ENCODE results near the gene APAF1. TPM values are rescaled to one million over a fixed set of nuclear protein-coding genes. Genes with fewer than 3 reads are reported as not detected.

The APAF1 gene
- total and polyA plus RNA-seq, 8 donors = 2.7 to 14.0 (median 5.7) TPM

- TF ChIP-seq CTCF (IDR thresholded peaks at IDR 0.05) = no peak
- H3K9me3 ChIP-seq = no peaks in the 10 kb centered on the region
- intact Hi-C loops (cut with DNase I) = no loop called here
- peaks cover 0 to 6% (median 4%) of the 10 kb centered on the region in 3 donors for H3K36me3 ChIP-seq
- no peak overlapping the region for H3K4me3 ChIP-seq
- DNase-seq = no peak
- H3K27me3 ChIP-seq = no peaks in the 10 kb centered on the region
- H3K27ac ChIP-seq = no peak overlapping the region
- no peak for ATAC-seq
- H3K4me1 ChIP-seq = no peaks in the 10 kb centered on the region
- no peak for FAIRE-seq
These were observed 85.3 kb downstream of the APAF1 start for GRCh38 chr12:98730412-98730811.

- no peaks in the 10 kb centered on the region for H3K27me3 ChIP-seq
- H3K4me1 ChIP-seq = peaks cover 0 to 6% (median 5%) of the 10 kb centered on the region in 3 donors
- ATAC-seq (no peak), FAIRE-seq (no peak), DNase-seq (no peak)
- no peak overlapping the region for H3K27ac ChIP-seq
- peaks cover 0 to 4% (median 0%) of the 10 kb centered on the region in 3 donors for H3K36me3 ChIP-seq
- H3K4me3 ChIP-seq = no peak overlapping the region
- no peaks in the 10 kb centered on the region for H3K9me3 ChIP-seq
- intact Hi-C loops (cut with DNase I) = no loop called here
- no peak for TF ChIP-seq CTCF (IDR thresholded peaks at IDR 0.05)
These were observed 88.7 kb downstream of the APAF1 start for GRCh38 chr12:98733667-98734350.

- intact Hi-C loops (cut with DNase I) = no loop called here
- Histone ChIP-seq H3K36me3 (peaks cover 0 to 4% (median 0%) of the 10 kb centered on the region in 3 donors), H3K27ac (no peak overlapping the region), H3K27me3 (no peaks in the 10 kb centered on the region), H3K4me3 (no peak overlapping the region), H3K4me1 (peaks cover 0 to 6% (median 5%) of the 10 kb centered on the region in 3 donors), H3K9me3 (no peaks in the 10 kb centered on the region)
- WGBS, 2 donors = 95 to 99% methylated on average over 6 of the region's 6 CpGs
- TF ChIP-seq CTCF (IDR thresholded peaks at IDR 0.05) = no peak
- ATAC-seq = no peak
- DNase-seq = no peak
- FAIRE-seq = no peak
These were observed 90.7 kb downstream of the APAF1 start for GRCh38 chr12:98735821-98736220.

- WGBS, 2 donors = 76 to 77% methylated on average over 10 of the region's 10 CpGs
- DNase-seq (peak in 1 of 6 donors; percentile 13), ATAC-seq (peak in 3 of 4 donors; percentile 64 to 91 (median 86)), FAIRE-seq (no peak)
- TF ChIP-seq CTCF (IDR thresholded peaks at IDR 0.05) = no peak
- Histone ChIP-seq H3K4me3 (no peak overlapping the region), H3K27ac (no peak overlapping the region), H3K9me3 (no peaks in the 10 kb centered on the region), H3K36me3 (peaks cover 0 to 4% (median 0%) of the 10 kb centered on the region in 3 donors), H3K4me1 (peaks cover 0 to 6% (median 5%) of the 10 kb centered on the region in 3 donors), H3K27me3 (no peaks in the 10 kb centered on the region)
- intact Hi-C loops (cut with DNase I) = no loop called here
These were observed 91.5 kb downstream of the APAF1 start for GRCh38 chr12:98736352-98737321.
